Measurements from ENCODE around the gene SHC1.
A peak's percentile ranks its signal among the peaks of the same experiment; 100 is the strongest.

SHC1 gene

GRCh38 chr1:154970631-154971340 is at the start of gene SHC1:
SHC1 (minus strand) TSS chr1:154970747; CDS start chr1:154970526, 221 bp downstream.
- peak within 1 kb of the TSS; percentile 98 for H3K9ac ChIP-seq (ENCODE audit: insufficient read length, low read depth)
- no peaks in the 10 kb centered on the region for H3K9me3 ChIP-seq (ENCODE audit: insufficient read depth, low read length)
- no peaks in the 10 kb centered on the region for H3K27me3 ChIP-seq (ENCODE audit: insufficient read depth, insufficient read length)
- peaks cover 38% of the 10 kb centered on the region for H3K36me3 ChIP-seq (ENCODE audit: insufficient read depth, insufficient read length, low read length)
- peak; percentile 96 for DNase-seq (ENCODE audit: low read depth, low spot score)
- peak within 1 kb of the TSS; percentile 77 for H3K4me3 ChIP-seq (ENCODE audit: insufficient read length, low read depth)
- no peak for TF ChIP-seq YY1 (IDR thresholded peaks at IDR 0.05; ENCODE audit: insufficient read depth, insufficient read length)
- no peak for TF ChIP-seq ZNF274 (IDR thresholded peaks at IDR 0.05; ENCODE audit: low read depth, low read length)
- no peak for TF ChIP-seq SUZ12 (IDR thresholded peaks at IDR 0.05; ENCODE audit: extremely low read depth, insufficient read depth, insufficient read length)
- peaks cover 20% of the 10 kb centered on the region for H3K4me1 ChIP-seq (ENCODE audit: insufficient read depth, insufficient read length)

GRCh38 chr1:155019377-155020245 is 49.1 kb upstream of the SHC1 start:
- no peak for DNase-seq (ENCODE audit: low read depth, low spot score)
- peaks cover 66% of the 10 kb centered on the region; the same call in 1 of the 2 replicates for H3K9me3 ChIP-seq (ENCODE audit: insufficient read depth, low read length)
- no peak overlapping the region for H3K9ac ChIP-seq (ENCODE audit: insufficient read length, low read depth)
- no peak overlapping the region for H3K4me3 ChIP-seq (ENCODE audit: insufficient read length, low read depth)
- peaks cover 7% of the 10 kb centered on the region for H3K4me1 ChIP-seq (ENCODE audit: insufficient read depth, insufficient read length)
- H3K36me3 ChIP-seq (ENCODE audit: insufficient read depth, insufficient read length, low read length): peaks cover 22% of the 10 kb centered on the region
- TF ChIP-seq SUZ12 (IDR thresholded peaks at IDR 0.05; ENCODE audit: extremely low read depth, insufficient read depth, insufficient read length) (no peak), ZNF274 (IDR thresholded peaks at IDR 0.05; ENCODE audit: low read depth, low read length) (no peak), YY1 (IDR thresholded peaks at IDR 0.05; ENCODE audit: insufficient read depth, insufficient read length) (no peak)
- no peaks in the 10 kb centered on the region for H3K27me3 ChIP-seq (ENCODE audit: insufficient read depth, insufficient read length)

- Histone ChIP-seq H3K36me3 (ENCODE audit: insufficient read depth, insufficient read length, low read length) (peaks cover 24% of the 10 kb centered on the region), H3K9ac (ENCODE audit: insufficient read length, low read depth) (no peak overlapping the region), H3K9me3 (ENCODE audit: insufficient read depth, low read length) (peaks cover 63% of the 10 kb centered on the region; the same call in 1 of the 2 replicates), H3K27me3 (ENCODE audit: insufficient read depth, insufficient read length) (no peaks in the 10 kb centered on the region), H3K4me1 (ENCODE audit: insufficient read depth, insufficient read length) (peaks cover 7% of the 10 kb centered on the region), H3K4me3 (ENCODE audit: insufficient read length, low read depth) (no peak overlapping the region)
- DNase-seq (ENCODE audit: low read depth, low spot score): no peak
- TF ChIP-seq YY1 (IDR thresholded peaks at IDR 0.05; ENCODE audit: insufficient read depth, insufficient read length) (no peak), ZNF274 (IDR thresholded peaks at IDR 0.05; ENCODE audit: low read depth, low read length) (no peak), SUZ12 (IDR thresholded peaks at IDR 0.05; ENCODE audit: extremely low read depth, insufficient read depth, insufficient read length) (no peak)
Observed at GRCh38 chr1:155018617-155019348, 48.2 kb upstream of the SHC1 start.

- H3K27me3 ChIP-seq (ENCODE audit: insufficient read depth, insufficient read length): no peaks in the 10 kb centered on the region
- peak overlapping the region; percentile 6 for H3K4me3 ChIP-seq (ENCODE audit: insufficient read length, low read depth)
- peaks cover 63% of the 10 kb centered on the region; the same call in 1 of the 2 replicates for H3K9me3 ChIP-seq (ENCODE audit: insufficient read depth, low read length)
- TF ChIP-seq YY1 (IDR thresholded peaks at IDR 0.05; ENCODE audit: insufficient read depth, insufficient read length): no peak
- TF ChIP-seq ZNF274 (IDR thresholded peaks at IDR 0.05; ENCODE audit: low read depth, low read length): no peak
- no peak for TF ChIP-seq SUZ12 (IDR thresholded peaks at IDR 0.05; ENCODE audit: extremely low read depth, insufficient read depth, insufficient read length)
- DNase-seq (ENCODE audit: low read depth, low spot score): no peak
- peaks cover 11% of the 10 kb centered on the region for H3K4me1 ChIP-seq (ENCODE audit: insufficient read depth, insufficient read length)
- H3K9ac ChIP-seq (ENCODE audit: insufficient read length, low read depth): peak overlapping the region; percentile 61
- peaks cover 24% of the 10 kb centered on the region for H3K36me3 ChIP-seq (ENCODE audit: insufficient read depth, insufficient read length, low read length)
Observed at GRCh38 chr1:155017946-155018316, 47.4 kb upstream of the SHC1 start.

- Histone ChIP-seq H3K4me3 (ENCODE audit: insufficient read length, low read depth) (peak overlapping the region; percentile 6), H3K4me1 (ENCODE audit: insufficient read depth, insufficient read length) (peaks cover 14% of the 10 kb centered on the region), H3K9ac (ENCODE audit: insufficient read length, low read depth) (peak overlapping the region; percentile 61), H3K36me3 (ENCODE audit: insufficient read depth, insufficient read length, low read length) (peaks cover 24% of the 10 kb centered on the region), H3K27me3 (ENCODE audit: insufficient read depth, insufficient read length) (no peaks in the 10 kb centered on the region), H3K9me3 (ENCODE audit: insufficient read depth, low read length) (peaks cover 63% of the 10 kb centered on the region; the same call in 1 of the 2 replicates)
- DNase-seq (ENCODE audit: low read depth, low spot score): peak; percentile 96
- TF ChIP-seq SUZ12 (IDR thresholded peaks at IDR 0.05; ENCODE audit: extremely low read depth, insufficient read depth, insufficient read length): no peak
- peak; percentile 42 for TF ChIP-seq YY1 (IDR thresholded peaks at IDR 0.05; ENCODE audit: insufficient read depth, insufficient read length)
- TF ChIP-seq ZNF274 (IDR thresholded peaks at IDR 0.05; ENCODE audit: low read depth, low read length): no peak
Observed at GRCh38 chr1:155017041-155017945, 46.7 kb upstream of the SHC1 start.

- H3K4me1 ChIP-seq (ENCODE audit: insufficient read depth, insufficient read length): peaks cover 19% of the 10 kb centered on the region
- peaks cover 24% of the 10 kb centered on the region for H3K36me3 ChIP-seq (ENCODE audit: insufficient read depth, insufficient read length, low read length)
- H3K4me3 ChIP-seq (ENCODE audit: insufficient read length, low read depth): no peak overlapping the region
- no peak for DNase-seq (ENCODE audit: low read depth, low spot score)
- TF ChIP-seq ZNF274 (IDR thresholded peaks at IDR 0.05; ENCODE audit: low read depth, low read length) (no peak), SUZ12 (IDR thresholded peaks at IDR 0.05; ENCODE audit: extremely low read depth, insufficient read depth, insufficient read length) (no peak), YY1 (IDR thresholded peaks at IDR 0.05; ENCODE audit: insufficient read depth, insufficient read length) (no peak)
- no peaks in the 10 kb centered on the region for H3K27me3 ChIP-seq (ENCODE audit: insufficient read depth, insufficient read length)
- H3K9me3 ChIP-seq (ENCODE audit: insufficient read depth, low read length): peaks cover 54% of the 10 kb centered on the region; the same call in 1 of the 2 replicates
- H3K9ac ChIP-seq (ENCODE audit: insufficient read length, low read depth): no peak overlapping the region
Observed at GRCh38 chr1:155016231-155016831, 45.8 kb upstream of the SHC1 start.
